ENCODE results near the gene DRC7. TPM values are rescaled to one million over a fixed set of nuclear protein-coding genes. Genes with fewer than 3 reads are reported as not detected.

DRC7 gene
- total and polyA plus RNA-seq, 8 donors: 0.28 to 2.4 (median 0.76) TPM

GRCh38 chr16:57750796-57751538, 56.4 kb downstream of the DRC7 start:
- Histone ChIP-seq H3K4me3 (no peak overlapping the region), H3K36me3 (no peaks in the 10 kb centered on the region), H3K27me3 (no peaks in the 10 kb centered on the region), H3K27ac (no peak overlapping the region), H3K4me1 (no peaks in the 10 kb centered on the region), H3K9me3 (no peaks in the 10 kb centered on the region)
- WGBS, 2 donors: 88 to 91% methylated on average over 24 of the region's 24 CpGs
- no peak for ATAC-seq
- TF ChIP-seq, protein P1, sequence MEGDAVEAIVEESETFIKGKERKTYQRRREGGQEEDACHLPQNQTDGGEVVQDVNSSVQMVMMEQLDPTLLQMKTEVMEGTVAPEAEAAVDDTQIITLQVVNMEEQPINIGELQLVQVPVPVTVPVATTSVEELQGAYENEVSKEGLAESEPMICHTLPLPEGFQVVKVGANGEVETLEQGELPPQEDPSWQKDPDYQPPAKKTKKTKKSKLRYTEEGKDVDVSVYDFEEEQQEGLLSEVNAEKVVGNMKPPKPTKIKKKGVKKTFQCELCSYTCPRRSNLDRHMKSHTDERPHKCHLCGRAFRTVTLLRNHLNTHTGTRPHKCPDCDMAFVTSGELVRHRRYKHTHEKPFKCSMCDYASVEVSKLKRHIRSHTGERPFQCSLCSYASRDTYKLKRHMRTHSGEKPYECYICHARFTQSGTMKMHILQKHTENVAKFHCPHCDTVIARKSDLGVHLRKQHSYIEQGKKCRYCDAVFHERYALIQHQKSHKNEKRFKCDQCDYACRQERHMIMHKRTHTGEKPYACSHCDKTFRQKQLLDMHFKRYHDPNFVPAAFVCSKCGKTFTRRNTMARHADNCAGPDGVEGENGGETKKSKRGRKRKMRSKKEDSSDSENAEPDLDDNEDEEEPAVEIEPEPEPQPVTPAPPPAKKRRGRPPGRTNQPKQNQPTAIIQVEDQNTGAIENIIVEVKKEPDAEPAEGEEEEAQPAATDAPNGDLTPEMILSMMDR (IDR thresholded peaks at IDR 0.05): no peak
- FAIRE-seq: no peak
- intact Hi-C loops (cut with DNase I): loop anchor here in 2 of 3 donors (5.0 to 10.0 kb wide), 2 partner anchors 114 to 246 kb away; no protein-coding TSS in a partner anchor
- peak in 1 of 6 donors; percentile 55 for DNase-seq

DNA sequence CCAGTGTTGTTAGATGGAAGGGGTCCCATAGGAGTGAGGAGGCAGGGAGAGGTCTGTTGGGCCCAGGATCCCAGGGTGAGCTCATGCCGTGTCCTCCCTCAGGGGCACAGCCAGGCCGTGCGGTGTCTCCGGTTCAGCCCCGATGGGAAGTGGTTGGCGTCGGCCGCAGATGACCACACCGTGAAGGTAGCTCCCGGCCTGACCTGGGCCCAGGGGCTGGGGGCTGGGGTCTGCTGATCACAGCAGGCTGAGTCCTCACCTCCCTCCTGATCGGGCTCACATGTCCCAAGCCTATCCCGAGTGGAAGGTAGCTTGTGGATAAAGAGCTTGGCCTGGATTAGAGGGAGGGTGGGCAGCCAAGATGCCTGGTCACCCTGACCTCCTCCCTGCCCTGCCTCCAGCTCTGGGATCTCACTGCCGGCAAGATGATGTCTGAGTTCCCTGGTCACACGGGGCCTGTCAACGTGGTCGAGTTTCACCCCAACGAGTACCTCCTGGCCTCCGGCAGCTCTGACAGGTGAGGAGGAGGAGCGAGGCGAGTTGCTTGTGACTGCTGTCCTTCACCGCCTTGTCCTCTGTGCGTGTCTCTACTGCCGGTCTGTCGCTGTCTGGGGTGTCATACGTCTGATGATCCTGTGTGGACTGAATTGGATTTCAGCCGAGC, 57.1 kb downstream of the DRC7 start:
- H3K9me3 ChIP-seq: no peaks in the 10 kb centered on the region
- H3K36me3 ChIP-seq: peaks cover 0 to 4% (median 0%) of the 10 kb centered on the region in 3 donors
- H3K4me3 ChIP-seq: no peak overlapping the region
- no peak overlapping the region for H3K27ac ChIP-seq
- H3K4me1 ChIP-seq: no peaks in the 10 kb centered on the region
- 90 to 92% methylated on average over 26 of the region's 26 CpGs for WGBS, 2 donors
- H3K27me3 ChIP-seq: no peaks in the 10 kb centered on the region
- DNase-seq (peak in 1 of 6 donors; percentile 74), ATAC-seq (no peak), FAIRE-seq (no peak)
- TF ChIP-seq, protein P1 (IDR thresholded peaks at IDR 0.05): no peak
- intact Hi-C loops (cut with DNase I): loop anchor here in 2 of 3 donors (5.0 to 10.0 kb wide), 2 partner anchors 113 to 246 kb away; no protein-coding TSS in a partner anchor

- H3K9me3 ChIP-seq: no peaks in the 10 kb centered on the region
- no peaks in the 10 kb centered on the region for H3K27me3 ChIP-seq
- H3K4me1 ChIP-seq: no peaks in the 10 kb centered on the region
- intact Hi-C loops (cut with DNase I): loop anchor here in 2 of 3 donors (5.0 to 10.0 kb wide), 2 partner anchors 113 to 245 kb away; no protein-coding TSS in a partner anchor
- 79 to 83% methylated on average over 6 of the region's 6 CpGs for WGBS, 2 donors
- peaks cover 0 to 4% (median 0%) of the 10 kb centered on the region in 3 donors for H3K36me3 ChIP-seq
- peak in 1 of 6 donors; percentile 55 for DNase-seq
- no peak overlapping the region for H3K27ac ChIP-seq
- no peak for ATAC-seq
- no peak overlapping the region for H3K4me3 ChIP-seq
- FAIRE-seq: no peak
- TF ChIP-seq, protein P1 (IDR thresholded peaks at IDR 0.05): no peak
Measured at GRCh38 chr16:57752203-57752580, 57.6 kb downstream of the DRC7 start.

GRCh38 chr16:57752581-57753447, 58.2 kb downstream of the DRC7 start:
- FAIRE-seq (no peak), DNase-seq (peak in 2 of 6 donors; percentile 28 to 71), ATAC-seq (no peak)
- 87 to 88% methylated on average over 44 of the region's 44 CpGs for WGBS, 2 donors
- Histone ChIP-seq H3K27me3 (no peaks in the 10 kb centered on the region), H3K4me3 (no peak overlapping the region), H3K9me3 (no peaks in the 10 kb centered on the region), H3K36me3 (peaks cover 0 to 4% (median 0%) of the 10 kb centered on the region in 3 donors), H3K4me1 (no peaks in the 10 kb centered on the region), H3K27ac (no peak overlapping the region)
- intact Hi-C loops (cut with DNase I): loop anchor here in 2 of 3 donors (5.0 to 10.0 kb wide), 2 partner anchors 112 to 244 kb away; no protein-coding TSS in a partner anchor
- TF ChIP-seq, protein P1 (IDR thresholded peaks at IDR 0.05): no peak

Data from pancreas (tissue), 10 donors.